Measurements from ENCODE around the gene FSD1.

Gene FSD1

GRCh38 chr19:4298810-4299550 lies 5.4 kb upstream of the FSD1 start:
- TF ChIP-seq TEAD4 (IDR thresholded peaks at IDR 0.05) (no peak), NFIC (IDR thresholded peaks at IDR 0.05) (no peak), EP300 (IDR thresholded peaks at IDR 0.05; ENCODE audit: borderline replicate concordance) (no peak), CEBPB (IDR thresholded peaks at IDR 0.05) (no peak), CREB1 (IDR thresholded peaks at IDR 0.05; ENCODE audit: low read depth) (no peak), USF1 (IDR thresholded peaks at IDR 0.05) (no peak), MAX (IDR thresholded peaks at IDR 0.05) (no peak), RAD21 (IDR thresholded peaks at IDR 0.05; ENCODE audit: low read depth) (no peak), REST (IDR thresholded peaks at IDR 0.05; ENCODE audit: low read depth) (no peak), TCF12 (IDR thresholded peaks at IDR 0.05; ENCODE audit: low read depth) (no peak), YY1 (IDR thresholded peaks at IDR 0.05; ENCODE audit: low read depth) (no peak), TAF1 (IDR thresholded peaks at IDR 0.05; ENCODE audit: low read depth) (no peak), EGR1 (IDR thresholded peaks at IDR 0.05) (no peak), FOXM1 (IDR thresholded peaks at IDR 0.05; ENCODE audit: borderline replicate concordance, low read depth) (no peak), ZBTB7A (IDR thresholded peaks at IDR 0.05; ENCODE audit: low read depth) (no peak)

GRCh38 chr19:4300589-4300988 lies 3.8 kb upstream of the FSD1 start:
- TF ChIP-seq NFIC (IDR thresholded peaks at IDR 0.05) (no peak), TCF12 (IDR thresholded peaks at IDR 0.05; ENCODE audit: low read depth) (no peak), ZBTB7A (IDR thresholded peaks at IDR 0.05; ENCODE audit: low read depth) (no peak), EP300 (IDR thresholded peaks at IDR 0.05; ENCODE audit: borderline replicate concordance) (no peak), TAF1 (IDR thresholded peaks at IDR 0.05; ENCODE audit: low read depth) (no peak), CREB1 (IDR thresholded peaks at IDR 0.05; ENCODE audit: low read depth) (no peak), RAD21 (IDR thresholded peaks at IDR 0.05; ENCODE audit: low read depth) (no peak), CEBPB (IDR thresholded peaks at IDR 0.05) (no peak), USF1 (IDR thresholded peaks at IDR 0.05) (no peak), REST (IDR thresholded peaks at IDR 0.05; ENCODE audit: low read depth) (no peak), FOXM1 (IDR thresholded peaks at IDR 0.05; ENCODE audit: borderline replicate concordance, low read depth) (no peak), EGR1 (IDR thresholded peaks at IDR 0.05) (no peak), TEAD4 (IDR thresholded peaks at IDR 0.05) (no peak), YY1 (IDR thresholded peaks at IDR 0.05; ENCODE audit: low read depth) (no peak), MAX (IDR thresholded peaks at IDR 0.05) (no peak)

GRCh38 chr19:4301590-4302242 lies 2.7 kb upstream of the FSD1 start:
- TF ChIP-seq FOXM1 (IDR thresholded peaks at IDR 0.05; ENCODE audit: borderline replicate concordance, low read depth) (no peak), MAX (IDR thresholded peaks at IDR 0.05) (no peak)

GRCh38 chr19:4302243-4302640 lies 2.2 kb upstream of the FSD1 start, which contains the start of gene TMIGD2:
TMIGD2 (minus strand) TSS chr19:4302389; CDS start chr19:4302385, 4 bp downstream.
- TF ChIP-seq TCF12 (IDR thresholded peaks at IDR 0.05; ENCODE audit: low read depth) (no peak), NFIC (IDR thresholded peaks at IDR 0.05) (no peak), YY1 (IDR thresholded peaks at IDR 0.05; ENCODE audit: low read depth) (no peak), REST (IDR thresholded peaks at IDR 0.05; ENCODE audit: low read depth) (no peak), FOXM1 (IDR thresholded peaks at IDR 0.05; ENCODE audit: borderline replicate concordance, low read depth) (no peak), MAX (IDR thresholded peaks at IDR 0.05) (no peak), ZBTB7A (IDR thresholded peaks at IDR 0.05; ENCODE audit: low read depth) (no peak), TEAD4 (IDR thresholded peaks at IDR 0.05) (no peak), CREB1 (IDR thresholded peaks at IDR 0.05; ENCODE audit: low read depth) (no peak), EP300 (IDR thresholded peaks at IDR 0.05; ENCODE audit: borderline replicate concordance) (no peak), EGR1 (IDR thresholded peaks at IDR 0.05) (no peak), RAD21 (IDR thresholded peaks at IDR 0.05; ENCODE audit: low read depth) (no peak), TAF1 (IDR thresholded peaks at IDR 0.05; ENCODE audit: low read depth) (no peak), CEBPB (IDR thresholded peaks at IDR 0.05) (no peak)

All from Ishikawa (cell line).